Measurements from ENCODE around the gene GJC1. TPM values are rescaled to one million over a fixed set of nuclear protein-coding genes. Genes with fewer than 3 reads are reported as not detected.

GJC1 gene
- 1 to 10 TPM; 1.3 to 6.4 (median 4.3) TPM for total RNA-seq
- 10 to 100 TPM in 1 of 2 donors, 1 to 10 TPM in 1; 3.8 to 18.4 TPM for polyA plus RNA-seq
- long read RNA-seq, donor 1, full-length matches to known transcripts = 1 of 2 reads
- long read RNA-seq, donor 1, partial matches to known transcripts = 0 of 2 reads
- long read RNA-seq, donor 1, other reads (novel, unspliced or antisense) = 1 of 2 reads
- long read RNA-seq, donor 2, full-length matches to known transcripts = 10 of 10 reads
- long read RNA-seq, donor 2, partial matches to known transcripts = 0 of 10 reads
- long read RNA-seq, donor 2, other reads (novel, unspliced or antisense) = 0 of 10 reads
- long read RNA-seq, donor 3, partial matches to known transcripts = 0 of 4 reads
- long read RNA-seq, donor 3, other reads (novel, unspliced or antisense) = 0 of 4 reads

DNA sequence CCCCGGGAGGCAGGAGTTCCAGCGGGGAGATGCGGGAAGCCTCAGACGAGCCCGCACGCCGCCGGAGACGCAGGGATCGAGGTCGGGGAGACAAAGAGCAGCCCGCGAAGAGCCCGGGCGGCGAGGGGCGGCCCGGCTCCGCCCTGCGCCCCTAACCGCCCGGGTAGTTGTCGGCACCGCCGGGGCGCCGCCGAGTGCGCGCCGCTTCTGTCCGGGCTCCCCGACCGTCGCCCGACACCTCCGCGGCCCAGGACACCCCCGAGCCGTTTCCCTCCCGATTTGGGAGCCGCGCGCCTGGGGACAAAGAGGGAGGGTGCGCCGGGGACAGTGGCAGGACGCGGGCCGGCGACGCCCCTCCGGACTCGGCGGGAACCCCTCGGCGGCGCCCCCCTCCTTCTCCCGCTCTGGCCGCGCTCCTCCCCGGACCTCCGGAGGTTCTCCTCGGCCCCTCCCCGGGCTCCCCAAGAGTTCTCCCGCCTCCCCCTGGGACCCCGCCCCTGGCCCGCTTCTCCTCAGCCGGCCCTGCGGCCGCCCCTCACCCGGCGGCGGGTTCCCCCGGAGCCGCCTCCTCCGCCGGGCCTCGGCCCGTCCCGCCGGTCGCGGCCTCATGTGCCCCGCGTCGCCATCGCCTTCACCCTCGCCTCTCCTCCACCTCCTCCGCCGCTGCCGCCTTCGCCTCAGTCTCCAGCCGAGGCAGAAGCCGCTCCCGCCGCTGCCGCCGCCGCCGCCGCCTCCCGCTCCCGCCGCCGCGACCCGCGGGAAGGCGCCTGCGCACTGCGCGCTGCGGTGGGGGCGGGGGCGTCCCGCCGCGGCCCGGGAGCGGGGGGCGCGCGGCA is at the start of gene GJC1:
GJC1 (minus strand) TSS at position 765 of the 836 bp plus-strand sequence. CDS start 24,470 bp downstream, outside the sequence.
- no peaks in the 10 kb centered on the region for H3K4me1 ChIP-seq (ENCODE audit: insufficient read depth)
- H3K4me3 ChIP-seq = peak within 1 kb of the TSS; percentile 65
- peak within 1 kb of the TSS; percentile 36 to 45 for H3K27ac ChIP-seq
- DNase-seq = peak in 2 of 5 donors; percentile 37 to 42
- TF ChIP-seq POLR2A (IDR thresholded peaks at IDR 0.05) = no peak
- no peak for TF ChIP-seq EP300 (IDR thresholded peaks at IDR 0.05)
- TF ChIP-seq, protein P1, sequence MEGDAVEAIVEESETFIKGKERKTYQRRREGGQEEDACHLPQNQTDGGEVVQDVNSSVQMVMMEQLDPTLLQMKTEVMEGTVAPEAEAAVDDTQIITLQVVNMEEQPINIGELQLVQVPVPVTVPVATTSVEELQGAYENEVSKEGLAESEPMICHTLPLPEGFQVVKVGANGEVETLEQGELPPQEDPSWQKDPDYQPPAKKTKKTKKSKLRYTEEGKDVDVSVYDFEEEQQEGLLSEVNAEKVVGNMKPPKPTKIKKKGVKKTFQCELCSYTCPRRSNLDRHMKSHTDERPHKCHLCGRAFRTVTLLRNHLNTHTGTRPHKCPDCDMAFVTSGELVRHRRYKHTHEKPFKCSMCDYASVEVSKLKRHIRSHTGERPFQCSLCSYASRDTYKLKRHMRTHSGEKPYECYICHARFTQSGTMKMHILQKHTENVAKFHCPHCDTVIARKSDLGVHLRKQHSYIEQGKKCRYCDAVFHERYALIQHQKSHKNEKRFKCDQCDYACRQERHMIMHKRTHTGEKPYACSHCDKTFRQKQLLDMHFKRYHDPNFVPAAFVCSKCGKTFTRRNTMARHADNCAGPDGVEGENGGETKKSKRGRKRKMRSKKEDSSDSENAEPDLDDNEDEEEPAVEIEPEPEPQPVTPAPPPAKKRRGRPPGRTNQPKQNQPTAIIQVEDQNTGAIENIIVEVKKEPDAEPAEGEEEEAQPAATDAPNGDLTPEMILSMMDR (IDR thresholded peaks at IDR 0.05) = no peak
- no peaks in the 10 kb centered on the region for H3K9me3 ChIP-seq
- H3K36me3 ChIP-seq = no peaks in the 10 kb centered on the region
- intact Hi-C loops (cut with DNase I) = no loop called here
- 1% methylated on average over 83 to 122 of the region's 123 CpGs for WGBS, 3 donors
- H3K27me3 ChIP-seq = no peaks in the 10 kb centered on the region

DNA sequence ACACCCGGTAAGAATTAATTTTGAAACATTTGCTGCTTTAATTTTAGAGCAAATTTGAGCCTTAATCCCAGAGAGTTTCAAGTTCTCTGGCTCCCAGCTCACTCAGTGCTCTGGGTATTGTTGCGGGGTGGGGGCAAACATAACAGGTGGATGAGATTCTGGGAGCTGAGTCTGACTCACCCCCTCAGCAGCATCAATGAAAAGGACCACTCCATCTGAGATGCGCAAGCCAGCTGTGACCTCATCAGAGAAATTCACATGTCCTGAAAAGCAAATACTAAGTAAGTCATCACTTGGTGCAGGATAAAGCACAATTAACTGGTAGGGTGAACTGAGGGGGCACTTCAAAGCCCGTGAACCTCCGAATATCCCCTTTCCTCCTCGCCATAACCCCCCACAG is 49.3 kb upstream of the GJC1 start:
- Histone ChIP-seq H3K27me3 (no peaks in the 10 kb centered on the region), H3K36me3 (no peaks in the 10 kb centered on the region), H3K9me3 (no peaks in the 10 kb centered on the region), H3K27ac (no peak overlapping the region), H3K4me1 (ENCODE audit: insufficient read depth) (no peaks in the 10 kb centered on the region), H3K4me3 (no peak overlapping the region)
- intact Hi-C loops (cut with DNase I) = no loop called here
- DNase-seq = no peak
- TF ChIP-seq, protein P1 (IDR thresholded peaks at IDR 0.05) = no peak
- TF ChIP-seq POLR2A (IDR thresholded peaks at IDR 0.05) (no peak), EP300 (IDR thresholded peaks at IDR 0.05) (no peak)
- WGBS, 3 donors = 88 to 96% (median 96%) methylated on average over 6 of the region's 6 CpGs

DNA sequence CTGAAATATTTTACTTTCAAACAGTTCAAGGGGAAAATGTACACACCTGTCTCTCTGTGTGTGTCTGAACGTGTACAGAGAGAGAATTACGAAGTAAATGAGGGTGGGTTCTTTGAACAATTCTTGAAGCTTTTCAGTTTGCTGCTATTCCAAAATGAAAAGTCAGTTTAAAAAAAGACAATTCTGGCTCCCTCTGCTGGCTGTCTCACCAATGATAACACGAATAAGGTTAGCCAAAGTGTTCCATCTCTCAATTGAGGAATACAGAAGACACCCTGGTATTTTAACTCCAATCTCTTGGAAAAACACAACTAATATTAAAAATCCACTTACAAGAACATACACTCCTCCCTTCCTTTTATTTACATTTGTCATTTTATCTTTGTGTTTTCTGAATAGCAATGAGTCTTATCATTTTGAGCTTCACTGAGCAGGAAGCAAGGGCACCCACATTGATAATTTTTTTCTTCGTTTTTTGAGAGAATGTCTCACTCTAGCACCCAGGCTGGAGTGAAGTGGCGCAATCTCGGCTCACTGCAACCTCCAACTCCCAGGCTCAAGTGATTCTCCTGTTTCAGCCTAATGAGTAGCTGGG is 48.6 kb upstream of the GJC1 start:
- H3K4me1 ChIP-seq (ENCODE audit: insufficient read depth) = no peaks in the 10 kb centered on the region
- H3K27me3 ChIP-seq = no peaks in the 10 kb centered on the region
- 32 to 37% (median 35%) methylated on average over 6 of the region's 6 CpGs for WGBS, 3 donors
- H3K4me3 ChIP-seq = no peak overlapping the region
- H3K9me3 ChIP-seq = no peaks in the 10 kb centered on the region
- no peak overlapping the region for H3K27ac ChIP-seq
- peak in 1 of 5 donors; percentile 36 for DNase-seq
- intact Hi-C loops (cut with DNase I) = no loop called here
- TF ChIP-seq POLR2A (IDR thresholded peaks at IDR 0.05) (no peak), EP300 (IDR thresholded peaks at IDR 0.05) (no peak)
- TF ChIP-seq, protein P1 (IDR thresholded peaks at IDR 0.05) = peak in 1 of 3 donors; percentile 37
- H3K36me3 ChIP-seq = no peaks in the 10 kb centered on the region

DNA sequence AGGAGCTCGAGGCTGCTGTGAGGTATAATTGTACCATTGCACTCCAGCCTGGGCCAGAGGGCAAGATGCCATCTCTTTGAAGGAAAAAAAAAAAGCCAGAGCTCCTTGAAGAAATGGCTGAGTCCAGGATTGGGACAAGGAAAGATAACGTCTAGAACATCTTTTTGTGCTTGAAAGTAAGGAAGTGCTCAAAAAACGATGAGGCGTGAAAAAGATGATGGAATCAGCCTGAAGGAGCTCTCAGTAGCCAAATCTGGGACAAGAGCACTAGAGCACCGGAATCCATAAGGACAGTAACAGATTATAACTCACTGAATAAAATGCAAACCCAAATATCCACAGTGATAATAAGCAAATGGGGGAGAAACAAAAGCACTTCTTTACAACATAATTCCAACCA is 47.0 kb upstream of the GJC1 start:
- Histone ChIP-seq H3K4me3 (no peak overlapping the region), H3K4me1 (ENCODE audit: insufficient read depth) (no peaks in the 10 kb centered on the region), H3K9me3 (no peaks in the 10 kb centered on the region), H3K27ac (no peak overlapping the region), H3K27me3 (no peaks in the 10 kb centered on the region), H3K36me3 (no peaks in the 10 kb centered on the region)
- 86 to 89% (median 87%) methylated on average over 5 of the region's 5 CpGs for WGBS, 3 donors
- no peak for TF ChIP-seq EP300 (IDR thresholded peaks at IDR 0.05)
- intact Hi-C loops (cut with DNase I) = no loop called here
- no peak for DNase-seq

Measured in ovary (tissue), 10 donors.